ENCODE data around the gene NEDD4L.

DNA sequence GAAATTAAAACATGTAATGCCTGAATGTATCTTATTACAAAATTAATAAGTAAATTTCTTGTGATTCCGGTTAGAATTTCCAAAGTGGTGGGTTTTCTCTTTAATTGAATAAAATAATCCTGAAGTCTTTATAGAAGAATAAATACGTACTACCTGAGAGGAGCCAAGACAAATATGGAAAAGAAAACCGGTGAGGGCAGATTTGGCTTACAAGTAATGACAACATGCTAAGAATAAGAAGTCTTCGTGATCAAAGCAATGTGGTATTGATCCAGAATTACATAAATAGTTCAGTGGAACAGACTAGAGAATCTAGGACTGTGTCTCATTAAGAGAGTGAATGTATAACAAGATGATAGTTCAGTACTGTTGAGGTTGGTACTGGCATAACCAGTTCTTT, 167.5 kb downstream of the NEDD4L start:
- no peak for TF ChIP-seq EZH2 (IDR thresholded peaks at IDR 0.05; ENCODE audit: borderline replicate concordance, insufficient read depth, low read depth, low read length, poor library complexity, severe bottlenecking)
- TF ChIP-seq, protein P1, sequence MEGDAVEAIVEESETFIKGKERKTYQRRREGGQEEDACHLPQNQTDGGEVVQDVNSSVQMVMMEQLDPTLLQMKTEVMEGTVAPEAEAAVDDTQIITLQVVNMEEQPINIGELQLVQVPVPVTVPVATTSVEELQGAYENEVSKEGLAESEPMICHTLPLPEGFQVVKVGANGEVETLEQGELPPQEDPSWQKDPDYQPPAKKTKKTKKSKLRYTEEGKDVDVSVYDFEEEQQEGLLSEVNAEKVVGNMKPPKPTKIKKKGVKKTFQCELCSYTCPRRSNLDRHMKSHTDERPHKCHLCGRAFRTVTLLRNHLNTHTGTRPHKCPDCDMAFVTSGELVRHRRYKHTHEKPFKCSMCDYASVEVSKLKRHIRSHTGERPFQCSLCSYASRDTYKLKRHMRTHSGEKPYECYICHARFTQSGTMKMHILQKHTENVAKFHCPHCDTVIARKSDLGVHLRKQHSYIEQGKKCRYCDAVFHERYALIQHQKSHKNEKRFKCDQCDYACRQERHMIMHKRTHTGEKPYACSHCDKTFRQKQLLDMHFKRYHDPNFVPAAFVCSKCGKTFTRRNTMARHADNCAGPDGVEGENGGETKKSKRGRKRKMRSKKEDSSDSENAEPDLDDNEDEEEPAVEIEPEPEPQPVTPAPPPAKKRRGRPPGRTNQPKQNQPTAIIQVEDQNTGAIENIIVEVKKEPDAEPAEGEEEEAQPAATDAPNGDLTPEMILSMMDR (IDR thresholded peaks at IDR 0.05), result no peak

Data from B cell (primary cell).